ENCODE data around the gene UGT1A8. TPM values are rescaled to one million over a fixed set of nuclear protein-coding genes. Genes with fewer than 3 reads are reported as not detected.

Gene UGT1A8
- not detected for total RNA-seq

DNA sequence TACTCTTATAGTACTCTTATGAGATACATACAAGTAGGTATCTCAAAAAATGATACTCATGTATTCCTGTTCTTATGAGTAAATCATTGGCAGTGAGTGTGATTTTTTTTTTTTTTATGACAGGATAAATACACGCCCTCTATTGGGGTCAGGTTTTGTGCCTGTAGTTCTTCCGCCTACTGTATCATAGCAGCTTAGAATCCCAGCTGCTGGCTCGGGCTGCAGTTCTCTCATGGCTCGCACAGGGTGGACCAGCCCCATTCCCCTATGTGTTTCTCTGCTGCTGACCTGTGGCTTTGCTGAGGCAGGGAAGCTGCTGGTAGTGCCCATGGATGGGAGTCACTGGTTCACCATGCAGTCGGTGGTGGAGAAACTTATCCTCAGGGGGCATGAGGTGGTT is at the start of gene UGT1A8:
UGT1A8 (plus strand) TSS at position 158 of the 400 bp plus-strand sequence; CDS start at position 233, 75 bp downstream.

DNA sequence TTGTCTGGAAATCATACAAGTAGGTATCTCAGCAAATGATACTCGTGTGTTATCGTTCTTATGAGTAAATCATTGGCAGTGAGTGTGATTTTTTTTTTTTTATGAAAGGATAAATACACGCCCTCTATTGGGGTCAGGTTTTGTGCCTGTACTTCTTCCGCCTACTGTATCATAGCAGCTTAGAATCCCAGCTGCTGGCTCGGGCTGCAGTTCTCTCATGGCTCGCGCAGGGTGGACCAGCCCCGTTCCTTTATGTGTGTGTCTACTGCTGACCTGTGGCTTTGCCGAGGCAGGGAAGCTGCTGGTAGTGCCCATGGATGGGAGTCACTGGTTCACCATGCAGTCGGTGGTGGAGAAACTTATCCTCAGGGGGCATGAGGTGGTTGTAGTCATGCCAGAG is 18.9 kb downstream of the UGT1A8 start, which contains the start of gene UGT1A10:
UGT1A10 (plus strand) TSS at position 143 of the 400 bp plus-strand sequence; CDS start at position 218, 75 bp downstream.

DNA sequence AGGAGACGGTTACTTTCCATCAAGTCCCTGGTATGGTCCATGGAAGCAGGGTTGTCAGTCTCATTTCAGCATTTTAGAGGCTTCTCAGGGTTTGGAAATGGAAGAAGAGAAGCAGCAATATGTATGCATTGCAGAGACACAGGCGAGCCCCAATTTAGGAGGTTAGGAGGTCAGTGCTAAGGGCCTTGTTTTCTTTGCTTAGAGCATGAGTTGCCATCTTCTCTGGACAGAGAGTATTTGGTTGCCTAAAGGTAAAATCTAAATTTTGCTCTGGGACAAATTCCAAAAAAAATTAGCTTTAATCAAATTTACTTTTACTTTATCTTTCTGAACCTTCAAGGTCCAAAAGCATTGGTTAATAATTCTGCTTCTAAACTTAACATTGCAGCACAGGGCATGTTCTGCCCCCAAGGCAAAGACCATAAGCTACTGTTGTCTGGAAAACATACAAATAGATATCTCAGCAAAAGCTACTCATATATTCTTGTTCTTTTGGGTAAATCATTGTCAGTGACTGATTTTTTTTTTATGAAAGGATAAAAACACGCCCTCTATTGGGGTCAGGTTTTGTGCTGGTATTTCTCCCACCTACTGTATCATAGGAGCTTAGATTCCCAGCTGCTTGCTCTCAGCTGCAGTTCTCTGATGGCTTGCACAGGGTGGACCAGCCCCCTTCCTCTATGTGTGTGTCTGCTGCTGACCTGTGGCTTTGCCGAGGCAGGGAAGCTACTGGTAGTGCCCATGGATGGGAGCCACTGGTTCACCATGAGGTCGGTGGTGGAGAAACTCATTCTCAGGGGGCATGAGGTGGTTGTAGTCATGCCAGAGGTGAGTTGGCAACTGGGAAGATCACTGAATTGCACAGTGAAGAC is 54.1 kb downstream of the UGT1A8 start, which contains the start of gene UGT1A9:
UGT1A9 (plus strand) TSS at position 609 of the 872 bp plus-strand sequence; CDS start at position 646, 37 bp downstream.

DNA sequence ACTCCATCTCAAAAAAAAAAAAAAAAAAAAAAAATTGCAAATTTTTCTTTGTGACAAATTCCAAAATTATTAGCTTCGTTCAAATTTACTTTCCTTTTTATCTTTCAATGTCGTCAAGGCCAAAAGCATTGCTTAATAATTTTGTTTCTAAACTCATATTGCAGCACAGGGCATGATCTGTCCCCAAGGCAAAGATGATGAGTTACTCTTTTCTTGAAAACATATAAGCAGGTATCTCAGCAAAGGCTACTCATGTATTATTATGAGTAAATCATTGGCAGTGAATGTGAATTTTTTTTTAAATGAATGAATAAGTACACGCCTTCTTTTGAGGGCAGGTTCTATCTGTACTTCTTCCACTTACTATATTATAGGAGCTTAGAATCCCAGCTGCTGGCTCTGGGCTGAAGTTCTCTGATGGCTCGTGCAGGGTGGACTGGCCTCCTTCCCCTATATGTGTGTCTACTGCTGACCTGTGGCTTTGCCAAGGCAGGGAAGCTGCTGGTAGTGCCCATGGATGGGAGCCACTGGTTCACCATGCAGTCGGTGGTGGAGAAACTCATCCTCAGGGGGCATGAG is 64.2 kb downstream of the UGT1A8 start, which contains the start of gene UGT1A7:
UGT1A7 (plus strand) TSS at position 381 of the 579 bp plus-strand sequence; CDS start at position 418, 37 bp downstream.

DNA sequence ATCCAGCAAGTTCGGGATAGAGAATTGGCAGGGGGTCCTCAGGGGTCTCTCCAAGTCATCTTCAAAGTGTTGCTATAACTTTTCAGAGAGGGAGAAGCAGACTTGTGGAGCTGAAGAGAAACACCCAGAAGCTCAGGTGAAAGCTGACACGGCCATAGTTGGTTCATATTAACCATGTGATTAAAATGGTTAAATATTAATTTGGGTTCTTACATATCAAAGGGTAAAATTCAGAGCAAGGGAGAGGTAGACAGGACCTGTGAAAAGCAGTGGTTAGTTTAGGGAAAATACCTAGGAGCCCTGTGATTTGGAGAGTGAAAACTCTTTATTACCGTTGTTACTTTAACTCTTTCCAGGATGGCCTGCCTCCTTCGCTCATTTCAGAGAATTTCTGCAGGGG is 75.2 kb downstream of the UGT1A8 start, which contains the start of gene UGT1A6:
UGT1A6 (plus strand) TSS at position 243 of the 400 bp plus-strand sequence; CDS start at position 358, 115 bp downstream.

DNA sequence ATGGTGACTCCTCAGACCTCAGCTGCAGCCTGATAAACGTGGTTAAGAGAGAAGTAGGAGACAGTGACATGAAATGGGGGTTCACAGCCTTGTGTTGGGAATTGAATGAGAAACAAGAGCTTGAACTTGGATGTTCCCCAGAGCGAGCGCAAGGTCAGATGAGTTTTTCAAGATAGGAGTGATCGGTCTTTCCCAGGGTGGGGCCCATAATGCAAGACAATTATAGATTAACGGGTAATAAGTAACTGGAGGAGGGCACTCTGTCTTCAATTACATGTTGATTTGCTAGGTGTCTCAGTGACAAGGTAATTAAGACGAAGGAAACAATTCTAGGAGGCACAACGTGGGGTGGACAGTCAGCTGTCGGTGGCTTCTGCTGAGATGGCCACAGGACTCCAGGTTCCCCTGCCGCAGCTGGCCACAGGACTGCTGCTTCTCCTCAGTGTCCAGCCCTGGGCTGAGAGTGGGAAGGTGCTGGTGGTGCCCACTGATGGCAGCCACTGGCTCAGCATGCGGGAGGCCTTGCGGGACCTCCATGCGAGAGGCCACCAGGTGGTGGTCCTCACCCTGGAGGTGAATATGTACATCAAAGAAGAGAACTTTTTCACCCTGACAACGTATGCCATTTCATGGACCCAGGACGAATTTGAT is 95.3 kb downstream of the UGT1A8 start, which contains the start of gene UGT1A5:
UGT1A5 (plus strand) TSS at position 297 of the 651 bp plus-strand sequence; CDS start at position 382, 85 bp downstream.

DNA sequence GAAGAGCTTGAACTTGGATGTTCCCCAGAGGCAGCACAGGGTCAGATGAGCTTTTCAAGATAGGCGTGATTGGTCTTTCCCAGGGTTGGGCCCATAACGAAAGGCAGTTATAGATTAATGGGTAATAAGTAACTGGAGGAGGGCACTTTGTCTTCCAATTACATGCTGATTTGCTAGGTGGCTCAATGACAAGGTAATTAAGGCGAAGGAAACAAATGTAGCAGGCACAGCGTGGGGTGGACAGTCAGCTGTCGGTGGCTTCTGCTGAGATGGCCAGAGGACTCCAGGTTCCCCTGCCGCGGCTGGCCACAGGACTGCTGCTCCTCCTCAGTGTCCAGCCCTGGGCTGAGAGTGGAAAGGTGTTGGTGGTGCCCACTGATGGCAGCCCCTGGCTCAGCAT is 101.1 kb downstream of the UGT1A8 start, which contains the start of gene UGT1A4:
UGT1A4 (plus strand) TSS at position 185 of the 400 bp plus-strand sequence; CDS start at position 270, 85 bp downstream.

DNA sequence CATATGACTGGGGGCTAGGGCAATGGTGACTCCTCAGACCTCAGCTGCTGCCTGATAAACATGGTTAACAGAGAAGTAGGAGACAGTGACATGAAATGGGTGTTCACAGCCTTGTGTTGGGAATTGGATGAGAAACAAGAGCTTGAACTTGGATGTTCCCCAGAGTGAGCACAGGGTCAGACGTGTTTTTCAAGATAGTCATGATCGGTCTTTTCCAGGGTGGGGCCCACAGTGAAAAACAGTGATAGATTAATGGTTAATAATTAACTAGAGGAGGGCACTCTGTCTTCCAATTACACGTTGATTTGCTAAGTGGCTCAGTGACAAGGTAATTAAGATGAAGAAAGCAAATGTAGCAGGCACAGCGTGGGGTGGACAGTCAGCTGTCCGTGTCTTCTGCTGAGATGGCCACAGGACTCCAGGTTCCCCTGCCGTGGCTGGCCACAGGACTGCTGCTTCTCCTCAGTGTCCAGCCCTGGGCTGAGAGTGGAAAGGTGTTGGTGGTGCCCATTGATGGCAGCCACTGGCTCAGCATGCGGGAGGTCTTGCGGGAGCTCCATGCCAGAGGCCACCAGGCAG is 111.4 kb downstream of the UGT1A8 start, which contains the start of gene UGT1A3:
UGT1A3 (plus strand) TSS at position 320 of the 579 bp plus-strand sequence; CDS start at position 405, 85 bp downstream.

DNA sequence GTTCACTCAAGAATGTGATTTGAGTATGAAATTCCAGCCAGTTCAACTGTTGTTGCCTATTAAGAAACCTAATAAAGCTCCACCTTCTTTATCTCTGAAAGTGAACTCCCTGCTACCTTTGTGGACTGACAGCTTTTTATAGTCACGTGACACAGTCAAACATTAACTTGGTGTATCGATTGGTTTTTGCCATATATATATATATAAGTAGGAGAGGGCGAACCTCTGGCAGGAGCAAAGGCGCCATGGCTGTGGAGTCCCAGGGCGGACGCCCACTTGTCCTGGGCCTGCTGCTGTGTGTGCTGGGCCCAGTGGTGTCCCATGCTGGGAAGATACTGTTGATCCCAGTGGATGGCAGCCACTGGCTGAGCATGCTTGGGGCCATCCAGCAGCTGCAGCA is 142.6 kb downstream of the UGT1A8 start, which contains the start of gene UGT1A1:
UGT1A1 (plus strand) TSS at position 228 of the 400 bp plus-strand sequence; CDS start at position 246, 18 bp downstream.

DNA sequence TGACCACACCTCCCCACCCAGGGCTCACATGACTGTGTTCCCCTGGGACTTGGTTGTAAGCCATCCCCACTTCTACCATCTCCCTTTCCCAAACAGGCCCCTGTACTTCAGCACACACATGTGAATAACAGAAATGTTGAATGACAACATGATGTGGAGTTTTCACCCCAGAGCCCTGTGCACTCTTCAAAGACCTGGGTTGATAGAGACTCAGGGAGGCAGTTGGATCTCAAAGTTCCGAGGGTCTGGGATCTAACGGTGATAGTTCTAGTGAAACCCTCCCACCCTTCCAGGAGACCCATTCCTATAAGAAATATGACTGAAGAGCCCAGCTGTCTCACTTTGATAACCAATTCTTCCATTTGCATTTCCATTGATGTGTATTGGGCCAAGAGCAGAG is 160.6 kb downstream of the UGT1A8 start, which contains the start of gene MROH2A:
MROH2A (plus strand) TSS at position 301 of the 400 bp plus-strand sequence. CDS start 1,029 bp downstream, outside the sequence.

Other genes with a start within 250 kb of the UGT1A8 start
- gene USP40, start 50.9 kb upstream of the UGT1A8 start, total RNA-seq, result 10 to 100 TPM; 18.7 to 20.3 TPM
- gene UGT1A10, start 18.8 kb downstream of the UGT1A8 start, total RNA-seq, result not detected
- not detected for gene UGT1A9, start 54.3 kb downstream of the UGT1A8 start, total RNA-seq
- gene UGT1A7, start 64.3 kb downstream of the UGT1A8 start, total RNA-seq, result not detected
- gene UGT1A6, start 75.3 kb downstream of the UGT1A8 start, total RNA-seq, result not detected
- gene UGT1A5, start 95.3 kb downstream of the UGT1A8 start, total RNA-seq, result not detected
- gene UGT1A4, start 101.1 kb downstream of the UGT1A8 start, total RNA-seq, result not detected
- gene UGT1A3, start 111.4 kb downstream of the UGT1A8 start, total RNA-seq, result not detected
- not detected for gene UGT1A1, start 142.6 kb downstream of the UGT1A8 start, total RNA-seq
- gene MROH2A, start 160.7 kb downstream of the UGT1A8 start, total RNA-seq, result not detected
- gene HJURP, start 236.9 kb downstream of the UGT1A8 start, total RNA-seq, result 10 to 100 TPM; 92.0 to 93.8 TPM

Measured in activated naive CD4-positive, alpha-beta T cell treated with anti-CD3 and anti-CD28 coated beads, Interleukin-2, amount 10 ng/mL, durations not matched to agents 5 hours and 36 hours (primary cell).